ENCODE data around the gene TMTC1.

The TMTC1 gene

DNA sequence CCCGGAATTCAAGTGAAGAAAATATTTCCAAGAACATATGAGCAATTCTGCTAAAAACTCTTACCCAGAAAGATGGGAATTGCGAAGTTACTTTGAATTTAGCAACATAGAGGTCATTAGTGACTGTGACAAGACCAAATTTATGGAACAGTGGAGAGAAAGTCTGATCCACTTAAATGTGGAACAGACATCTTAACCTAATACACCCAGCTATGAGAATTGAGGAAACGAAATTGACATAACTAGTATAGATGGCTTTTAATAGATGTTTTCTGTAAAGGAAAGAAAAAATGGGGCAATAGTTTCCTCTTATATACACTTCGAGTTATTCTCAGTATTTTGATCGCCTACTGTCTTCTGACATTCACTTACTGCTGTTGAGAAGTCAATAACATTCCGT, 290.9 kb downstream of the TMTC1 start:
- Histone ChIP-seq H3K9me3 (ENCODE audit: control insufficient read depth in 2 of 2, low read length in 2 of 2) (no peaks in the 10 kb centered on the region), H3K4me3 (ENCODE audit: low read length in 2 of 2) (no peak overlapping the region), H3K9ac (ENCODE audit: low read length in 2 of 2) (no peak overlapping the region), H3K4me1 (ENCODE audit: control insufficient read depth, insufficient read depth, low read length) (no peaks in the 10 kb centered on the region), H3K36me3 (ENCODE audit: control insufficient read depth in 2 of 2, insufficient read depth in 2 of 2, low read length in 2 of 2) (no peaks in the 10 kb centered on the region), H3K27me3 (ENCODE audit: control insufficient read depth in 1 of 2, insufficient read depth in 2 of 2, low read length in 2 of 2) (no peaks in the 10 kb centered on the region), H3K27ac (ENCODE audit: low read length) (no peak overlapping the region)

- Histone ChIP-seq H3K27ac (ENCODE audit: low read length) (no peak overlapping the region), H3K4me3 (ENCODE audit: low read length in 2 of 2) (no peak overlapping the region), H3K9me3 (ENCODE audit: control insufficient read depth in 2 of 2, low read length in 2 of 2) (no peaks in the 10 kb centered on the region), H3K4me1 (ENCODE audit: control insufficient read depth, insufficient read depth, low read length) (no peaks in the 10 kb centered on the region), H3K36me3 (ENCODE audit: control insufficient read depth in 2 of 2, insufficient read depth in 2 of 2, low read length in 2 of 2) (no peaks in the 10 kb centered on the region), H3K9ac (ENCODE audit: low read length in 2 of 2) (no peak overlapping the region), H3K27me3 (ENCODE audit: control insufficient read depth in 1 of 2, insufficient read depth in 2 of 2, low read length in 2 of 2) (no peaks in the 10 kb centered on the region)
These were observed 296.8 kb downstream of the TMTC1 start for GRCh38 chr12:29486972-29487371.

DNA sequence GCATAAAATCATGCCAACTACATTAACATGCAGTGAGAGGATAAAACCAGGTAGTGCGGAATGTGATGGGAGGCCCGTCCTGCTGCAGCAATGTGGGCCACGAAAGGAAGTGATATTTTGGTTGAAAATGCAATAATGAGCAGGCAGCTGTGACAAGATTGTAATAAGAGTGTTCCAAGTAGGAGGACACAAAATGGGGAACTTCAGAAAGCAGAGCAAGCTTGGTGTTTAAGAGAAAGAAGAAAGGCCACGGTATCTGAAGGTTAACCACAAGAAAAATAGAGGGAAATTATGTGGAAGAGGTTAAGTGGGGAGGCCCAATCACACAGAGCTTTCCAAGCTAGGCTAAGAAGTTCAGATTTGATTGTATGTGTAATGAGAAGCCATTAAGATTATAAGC, 320.5 kb downstream of the TMTC1 start:
- Histone ChIP-seq H3K27ac (ENCODE audit: low read length) (no peak overlapping the region), H3K9me3 (ENCODE audit: control insufficient read depth in 2 of 2, low read length in 2 of 2) (no peaks in the 10 kb centered on the region), H3K4me3 (ENCODE audit: low read length in 2 of 2) (no peak overlapping the region), H3K9ac (ENCODE audit: low read length in 2 of 2) (no peak overlapping the region), H3K36me3 (ENCODE audit: control insufficient read depth in 2 of 2, insufficient read depth in 2 of 2, low read length in 2 of 2) (no peaks in the 10 kb centered on the region), H3K27me3 (ENCODE audit: control insufficient read depth in 1 of 2, insufficient read depth in 2 of 2, low read length in 2 of 2) (no peaks in the 10 kb centered on the region), H3K4me1 (ENCODE audit: control insufficient read depth, insufficient read depth, low read length) (no peaks in the 10 kb centered on the region)

- no peak overlapping the region for H3K4me3 ChIP-seq (ENCODE audit: low read length in 2 of 2)
- no peak overlapping the region for H3K27ac ChIP-seq (ENCODE audit: low read length)
- H3K36me3 ChIP-seq (ENCODE audit: control insufficient read depth in 2 of 2, insufficient read depth in 2 of 2, low read length in 2 of 2), result no peaks in the 10 kb centered on the region
- H3K9ac ChIP-seq (ENCODE audit: low read length in 2 of 2), result no peak overlapping the region
- no peaks in the 10 kb centered on the region for H3K4me1 ChIP-seq (ENCODE audit: control insufficient read depth, insufficient read depth, low read length)
- H3K27me3 ChIP-seq (ENCODE audit: control insufficient read depth in 1 of 2, insufficient read depth in 2 of 2, low read length in 2 of 2), result no peaks in the 10 kb centered on the region
- H3K9me3 ChIP-seq (ENCODE audit: control insufficient read depth in 2 of 2, low read length in 2 of 2), result no peaks in the 10 kb centered on the region
These were observed 323.7 kb downstream of the TMTC1 start for GRCh38 chr12:29460082-29460481.

- Histone ChIP-seq H3K4me1 (ENCODE audit: control insufficient read depth, insufficient read depth, low read length) (no peaks in the 10 kb centered on the region), H3K4me3 (ENCODE audit: low read length in 2 of 2) (no peak overlapping the region), H3K9me3 (ENCODE audit: control insufficient read depth in 2 of 2, low read length in 2 of 2) (no peaks in the 10 kb centered on the region), H3K9ac (ENCODE audit: low read length in 2 of 2) (no peak overlapping the region), H3K27ac (ENCODE audit: low read length) (no peak overlapping the region), H3K27me3 (ENCODE audit: control insufficient read depth in 1 of 2, insufficient read depth in 2 of 2, low read length in 2 of 2) (no peaks in the 10 kb centered on the region), H3K36me3 (ENCODE audit: control insufficient read depth in 2 of 2, insufficient read depth in 2 of 2, low read length in 2 of 2) (no peaks in the 10 kb centered on the region)
These were observed 328.7 kb downstream of the TMTC1 start for GRCh38 chr12:29455087-29455486.

GRCh38 chr12:29451888-29452287, 331.9 kb downstream of the TMTC1 start:
- Histone ChIP-seq H3K9me3 (ENCODE audit: control insufficient read depth in 2 of 2, low read length in 2 of 2) (no peaks in the 10 kb centered on the region), H3K4me1 (ENCODE audit: control insufficient read depth, insufficient read depth, low read length) (no peaks in the 10 kb centered on the region), H3K4me3 (ENCODE audit: low read length in 2 of 2) (no peak overlapping the region), H3K36me3 (ENCODE audit: control insufficient read depth in 2 of 2, insufficient read depth in 2 of 2, low read length in 2 of 2) (no peaks in the 10 kb centered on the region), H3K27ac (ENCODE audit: low read length) (no peak overlapping the region), H3K27me3 (ENCODE audit: control insufficient read depth in 1 of 2, insufficient read depth in 2 of 2, low read length in 2 of 2) (no peaks in the 10 kb centered on the region), H3K9ac (ENCODE audit: low read length in 2 of 2) (no peak overlapping the region)
